ENCODE results near the gene BTBD2. TPM values are rescaled to one million over a fixed set of nuclear protein-coding genes. Genes with fewer than 3 reads are reported as not detected.

BTBD2 gene
- total and polyA plus RNA-seq, 2 of the 13 experiments (the other 11 are each of a cell fraction or from before 2014, with no cell fraction given) = 28.1 to 45.3 TPM

GRCh38 chr19:2061495-2062388 is 46.2 kb upstream of the BTBD2 start (continued):
- TF ChIP-seq REPIN1 (CRISPR knock-in tag; IDR thresholded peaks at IDR 0.05; ENCODE audit: borderline replicate concordance, low read depth) (peak; percentile 67; the same call in 1 of the 2 replicates), ZSCAN5A (CRISPR knock-in tag; IDR thresholded peaks at IDR 0.05; ENCODE audit: borderline replicate concordance) (no peak), ZNF510 (CRISPR knock-in tag; IDR thresholded peaks at IDR 0.05; ENCODE audit: low read depth) (peak; percentile 48; the same call in 1 of the 2 replicates), NR2F6 (IDR thresholded peaks at IDR 0.05) (peak; percentile 37; the same call in 1 of the 2 replicates), NR2F6 (CRISPR knock-in tag; IDR thresholded peaks at IDR 0.05) (peak; percentile 47; the same call in 1 of the 2 replicates), ZNF660 (CRISPR knock-in tag; IDR thresholded peaks at IDR 0.05; ENCODE audit: borderline replicate concordance, low read depth) (no peak), ZNF274 (CRISPR knock-in tag; IDR thresholded peaks at IDR 0.05) (no peak), ZNF383 (CRISPR knock-in tag; IDR thresholded peaks at IDR 0.05; ENCODE audit: borderline replicate concordance) (no peak), ZNF407 (CRISPR knock-in tag; IDR thresholded peaks at IDR 0.05; ENCODE audit: not compliant biosample characterization) (no peak), KAT7 (CRISPR knock-in tag; IDR thresholded peaks at IDR 0.05; ENCODE audit: borderline replicate concordance) (peak; percentile 31; the same call in 1 of the 2 replicates), JUNB (CRISPR knock-in tag; IDR thresholded peaks at IDR 0.05; ENCODE audit: borderline replicate concordance) (no peak), ZNF235 (CRISPR knock-in tag; IDR thresholded peaks at IDR 0.05; ENCODE audit: borderline replicate concordance) (0 out of 2 replicates have a peak, but pooled peaks have one; percentile 26), ZNF878 (CRISPR knock-in tag; IDR thresholded peaks at IDR 0.05) (no peak), FOXO1 (CRISPR knock-in tag; IDR thresholded peaks at IDR 0.05) (no peak), ZNF737 (CRISPR knock-in tag; IDR thresholded peaks at IDR 0.05; ENCODE audit: borderline replicate concordance) (peak; percentile 72; the same call in 1 of the 2 replicates), SRSF4 (IDR thresholded peaks at IDR 0.05; ENCODE audit: low read depth, low read length, poor library complexity, severe bottlenecking) (no peak), ZC3H13 (CRISPR knock-in tag; IDR thresholded peaks at IDR 0.05) (0 out of 2 replicates have a peak, but pooled peaks have one; percentile 72), NAIF1 (CRISPR knock-in tag; IDR thresholded peaks at IDR 0.05; ENCODE audit: borderline replicate concordance) (no peak), SIX4 (CRISPR knock-in tag; IDR thresholded peaks at IDR 0.05) (no peak), ZNF224 (CRISPR knock-in tag; IDR thresholded peaks at IDR 0.05) (peak; percentile 6; the same call in 1 of the 2 replicates)

All from HepG2 (cell line).